Activated effector memory CD4-positive, alpha-beta T cell treated with Interleukin-2 at 50 U/mL for 16 hours (primary cell): Measurements from ENCODE around the gene ZNF415.
"Not testable (repeated sequence)": the region's sequence is repeated elsewhere in the genome, so short reads cannot be mapped to it uniquely, and the experiment has no call there.

Source experiments
- DNase-seq: peaks from one replicate; pipeline ENCODE4 v3.0.0-alpha.2; 2020

The ZNF415 gene

DNA sequence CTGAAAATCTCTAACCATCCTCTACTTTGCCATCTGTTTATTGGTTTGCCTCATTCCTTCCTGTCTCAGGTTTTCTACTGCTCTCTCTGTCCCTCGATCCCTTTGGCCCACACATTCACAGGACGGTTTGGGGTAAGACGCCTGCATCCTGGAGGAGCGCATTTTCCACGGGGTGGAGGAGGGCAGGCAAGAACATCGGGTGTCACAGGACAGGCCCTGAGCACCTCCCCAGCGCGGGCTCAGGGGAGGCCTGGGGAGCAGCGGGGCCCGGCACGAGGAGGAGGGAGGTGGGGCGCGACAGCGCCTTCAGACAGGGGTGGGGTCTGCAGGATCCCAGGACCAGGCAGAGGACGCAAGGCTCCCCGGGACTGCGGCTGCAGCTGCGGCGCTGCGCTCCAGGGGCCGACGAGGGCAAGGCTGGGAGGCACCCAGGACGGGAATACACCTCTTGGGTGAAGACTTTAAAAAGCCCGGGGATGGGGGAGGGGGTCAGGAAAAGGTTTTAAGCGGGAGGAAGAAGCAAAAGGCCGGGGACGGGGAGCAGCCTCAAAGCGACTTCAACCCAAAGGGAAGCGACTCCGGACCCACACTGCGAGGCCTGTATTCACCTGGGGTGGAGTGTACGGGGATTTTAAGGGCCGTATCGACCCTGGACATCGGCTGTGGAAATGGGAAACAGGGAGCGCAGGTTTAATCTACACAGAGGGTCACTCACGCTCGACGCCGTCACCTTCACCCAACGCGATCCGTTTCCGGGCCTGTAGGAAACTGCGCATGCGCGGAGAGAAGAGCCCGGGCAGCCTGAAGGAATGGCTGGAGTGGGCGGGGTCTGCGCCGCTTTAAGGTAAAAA, at the start of gene ZNF415:
TSS of gene ZNF415 (minus strand) at position 770 of the 851 bp plus-strand sequence. CDS start 10,234 bp downstream, outside the sequence.
- no peak for DNase-seq

- DNase-seq: no peak
Measured at GRCh38 chr19:53182202-53182601, 49.5 kb upstream of the ZNF415 start.

- DNase-seq: no peak
Measured at GRCh38 chr19:53177986-53178385, 45.3 kb upstream of the ZNF415 start.

GRCh38 chr19:53172889-53173288, 40.2 kb upstream of the ZNF415 start:
- DNase-seq: no peak

GRCh38 chr19:53165691-53166091, 33.0 kb upstream of the ZNF415 start:
- no peak for DNase-seq

- no peak for DNase-seq
Measured at GRCh38 chr19:53161123-53161522, 28.4 kb upstream of the ZNF415 start.

DNA sequence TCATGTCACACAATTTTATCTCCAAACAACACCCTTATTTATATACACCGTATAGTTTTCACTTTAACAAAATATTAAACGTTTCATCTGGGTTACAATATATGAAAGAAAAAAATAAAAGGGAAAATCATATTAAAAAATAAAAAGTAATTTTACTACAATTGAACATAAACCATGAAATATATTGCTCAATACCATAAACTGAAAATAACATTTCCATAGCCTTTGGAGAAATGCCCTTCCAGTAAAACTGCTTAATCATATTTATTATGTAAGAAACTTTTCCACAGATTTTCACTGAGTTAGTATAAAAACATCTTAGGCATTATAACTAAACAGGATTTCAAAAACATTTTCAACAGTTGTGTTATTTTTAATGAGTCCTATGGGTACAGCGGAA, 27.6 kb upstream of the ZNF415 start:
- DNase-seq: no peak

- DNase-seq: peak; percentile 2
Measured at GRCh38 chr19:53158119-53158656, 25.5 kb upstream of the ZNF415 start.

DNA sequence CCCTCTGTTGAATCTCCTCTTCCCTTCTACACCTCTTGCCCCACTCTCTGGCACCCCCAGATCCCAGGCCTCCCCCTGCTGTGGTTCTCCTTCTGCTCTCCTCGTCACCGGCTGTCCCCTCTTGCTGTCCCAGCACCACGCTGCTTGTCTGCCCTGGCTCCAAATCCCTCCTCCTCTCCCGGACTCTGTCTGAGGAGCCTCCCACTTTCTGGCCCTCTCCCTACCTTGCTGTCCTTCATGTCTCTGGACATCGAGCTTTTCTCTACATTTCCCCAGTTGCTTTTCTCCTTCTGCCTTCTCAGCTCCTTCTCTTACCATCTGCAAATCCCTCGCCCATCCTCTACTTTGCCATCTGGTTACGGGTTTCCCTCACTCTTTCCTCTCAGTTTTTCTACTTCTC, 24.9 kb upstream of the ZNF415 start:
- DNase-seq: no peak

- no peak for DNase-seq
Measured at GRCh38 chr19:53156850-53157249, 24.1 kb upstream of the ZNF415 start.

DNA sequence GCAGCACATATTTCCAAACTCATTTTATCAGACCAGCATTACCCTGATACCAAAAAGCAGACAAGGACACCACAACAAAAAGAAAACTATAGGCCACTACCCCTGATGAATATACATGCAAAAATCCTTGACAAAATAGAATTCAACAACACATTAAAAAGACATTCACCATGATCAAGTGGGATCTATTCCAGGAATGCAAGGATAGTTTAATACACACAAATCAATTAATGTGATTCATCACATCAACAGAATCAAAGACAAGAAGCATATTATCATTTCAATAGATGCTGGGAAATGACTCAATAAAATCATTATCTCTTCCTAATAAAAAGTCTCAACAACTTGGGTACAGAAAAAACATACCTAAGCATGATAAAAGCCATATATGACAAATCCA, 14.9 kb upstream of the ZNF415 start:
- no peak for DNase-seq

DNA sequence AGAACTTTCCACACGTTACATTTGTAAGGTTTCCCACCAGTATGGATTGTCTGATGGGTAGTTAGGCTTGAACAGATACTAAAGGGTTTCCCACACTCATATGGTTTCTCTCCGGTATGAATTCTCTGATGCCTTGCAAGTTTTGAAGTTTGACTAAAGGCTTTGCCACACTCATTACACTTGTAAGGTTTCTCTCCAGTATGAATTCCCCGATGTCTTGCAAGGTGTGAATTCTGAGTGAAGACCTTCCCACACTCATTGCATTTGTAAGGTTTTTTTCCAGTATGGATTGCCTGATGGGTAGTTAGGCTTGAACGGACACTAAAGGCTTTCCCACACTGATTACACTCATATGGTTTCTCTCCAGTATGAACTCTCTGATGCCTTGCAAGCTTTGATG, 7.6 kb upstream of the ZNF415 start:
- DNase-seq: no peak

DNA sequence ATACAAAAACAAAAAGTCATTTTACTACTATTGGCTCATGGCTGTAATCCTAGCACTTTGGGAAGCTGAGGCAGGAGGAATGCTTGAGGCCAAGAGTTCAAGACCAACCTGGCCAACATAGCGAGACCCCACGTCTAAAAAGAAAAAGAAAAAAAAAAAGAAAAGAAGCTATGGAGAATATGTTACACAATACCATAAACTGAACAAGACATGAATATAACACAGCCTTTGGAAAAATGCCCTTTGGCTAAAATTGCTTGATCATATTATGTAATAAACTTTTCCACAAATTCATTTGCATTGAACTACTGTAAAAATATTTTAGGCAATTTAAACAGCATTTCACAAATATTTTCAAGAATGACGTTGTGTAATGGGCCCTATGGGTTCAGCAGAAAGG, 3.7 kb upstream of the ZNF415 start:
- no peak for DNase-seq

DNA sequence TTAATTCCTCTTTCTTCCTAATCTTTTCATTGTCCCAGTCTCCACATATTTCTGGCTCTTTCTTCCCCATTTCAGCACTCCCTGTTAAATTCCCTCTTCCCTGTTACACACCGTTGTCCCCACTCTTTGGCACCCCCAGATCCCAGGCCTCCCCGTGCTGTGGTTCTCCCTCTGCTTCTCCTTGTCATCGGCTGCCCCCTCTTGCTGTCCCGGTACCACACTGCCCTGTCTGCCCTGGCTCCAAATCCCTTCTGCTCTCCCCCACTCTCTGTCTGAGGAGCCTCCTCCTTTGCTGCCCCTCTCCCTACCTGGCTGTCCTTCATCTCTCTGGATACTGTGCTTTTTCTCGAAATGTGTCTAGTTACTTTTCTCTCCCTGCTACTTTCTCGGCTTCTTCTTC, 983 bp downstream of the ZNF415 start:
- DNase-seq: no peak

DNA sequence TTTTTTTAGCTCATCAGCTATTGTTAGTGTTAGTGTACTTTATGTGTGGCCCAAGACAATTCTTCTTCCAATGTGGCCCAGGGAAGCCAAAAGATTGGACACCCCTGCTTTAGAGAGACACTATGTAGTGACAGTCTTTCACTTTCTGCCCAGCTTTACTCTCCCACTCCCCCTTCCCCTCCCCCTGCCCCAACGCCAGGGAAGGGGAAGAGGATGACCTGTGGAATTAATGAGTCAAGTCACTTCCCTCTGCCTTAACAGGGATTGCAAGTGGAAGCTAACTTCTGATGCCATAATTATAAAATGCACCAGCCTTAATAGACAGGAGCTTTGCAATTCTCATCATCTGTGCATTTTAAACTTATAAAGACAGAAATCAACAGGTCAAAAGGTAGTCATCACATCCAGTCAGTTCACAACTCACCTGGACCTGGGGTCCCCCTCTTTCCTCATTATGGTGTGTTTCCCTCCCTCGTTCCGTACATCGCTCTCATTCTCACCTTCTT, 1.6 kb downstream of the ZNF415 start:
- DNase-seq: no peak

DNA sequence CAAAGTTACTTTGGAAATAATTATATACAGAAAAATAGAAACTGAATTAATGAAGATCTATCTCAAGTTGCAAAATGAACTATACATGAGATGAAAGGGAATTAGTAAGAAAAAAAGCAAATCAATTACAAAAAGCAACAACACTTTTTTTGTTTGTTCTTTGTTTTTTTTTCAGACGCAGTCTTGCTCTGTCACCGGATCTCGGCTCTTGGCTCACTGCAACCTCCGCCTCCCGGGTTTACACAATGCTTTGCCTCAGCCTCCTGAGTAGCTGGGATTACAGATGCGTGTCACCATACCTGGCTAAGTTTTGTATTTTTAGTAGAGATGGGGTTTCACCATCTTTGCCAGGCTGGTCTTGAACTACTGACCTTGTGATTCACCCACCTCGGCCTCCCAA, 2.2 kb downstream of the ZNF415 start:
- DNase-seq: no peak

DNA sequence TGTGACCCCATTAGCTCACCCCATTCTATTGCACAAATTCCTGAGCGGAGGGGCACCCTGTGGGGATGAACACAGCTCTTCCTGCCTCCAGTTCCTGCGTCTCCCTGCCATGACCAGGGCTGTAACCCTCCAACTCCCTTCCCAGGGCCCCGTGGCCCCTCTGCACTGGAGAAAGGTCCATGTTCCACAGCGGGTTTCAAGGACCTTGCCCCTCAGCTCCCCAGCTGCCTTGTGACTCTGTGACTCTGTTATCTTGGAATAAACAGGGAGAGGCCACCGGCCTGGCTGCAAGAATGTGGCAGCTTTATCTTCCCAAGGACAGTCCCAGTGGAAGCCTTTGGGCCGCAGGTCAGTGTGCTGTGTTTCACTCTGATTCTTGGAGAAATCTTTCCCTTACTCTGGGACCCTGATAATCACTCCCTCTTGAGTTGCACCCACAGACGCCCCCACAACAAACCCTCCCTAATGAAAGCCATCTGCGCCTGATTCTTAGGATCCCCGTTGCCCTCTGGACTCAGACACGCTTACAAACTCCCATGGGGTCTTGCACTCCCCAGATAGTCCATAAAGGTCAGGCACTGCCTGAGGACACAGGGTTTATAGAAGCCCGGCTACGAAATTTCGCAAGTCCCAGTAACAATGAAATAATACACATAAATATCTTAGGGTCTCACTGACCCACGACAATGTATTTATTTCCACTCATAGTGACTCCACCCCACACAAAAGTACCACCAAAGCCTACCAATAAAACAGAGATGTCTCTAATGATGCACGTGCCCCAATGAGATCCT, 5.8 kb downstream of the ZNF415 start:
- DNase-seq: not testable (repeated sequence)

DNA sequence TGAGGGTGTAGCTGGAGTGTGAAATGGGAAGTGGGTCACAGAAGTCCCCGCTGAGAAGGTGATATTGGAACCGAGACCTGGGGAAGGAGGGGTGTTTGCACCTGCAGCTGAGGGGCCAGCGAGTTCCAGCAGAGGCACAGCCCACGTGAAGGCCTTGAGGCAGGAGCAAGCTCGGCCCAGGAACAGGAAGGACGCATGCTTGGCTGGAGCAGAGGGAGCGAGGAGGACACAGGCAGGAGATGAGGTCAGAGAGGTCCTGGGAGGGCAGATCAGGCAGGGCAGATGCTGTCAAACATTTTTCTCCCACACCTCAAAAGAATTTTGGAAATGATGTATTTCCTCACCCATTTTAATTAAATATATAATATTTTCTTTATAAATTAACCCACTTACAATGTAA, 9.3 kb downstream of the ZNF415 start:
- DNase-seq: no peak

- no peak for DNase-seq
Measured at GRCh38 chr19:53112286-53112685, 20.4 kb downstream of the ZNF415 start.

- DNase-seq: no peak
Measured at GRCh38 chr19:53109527-53109926, 23.2 kb downstream of the ZNF415 start.

DNA sequence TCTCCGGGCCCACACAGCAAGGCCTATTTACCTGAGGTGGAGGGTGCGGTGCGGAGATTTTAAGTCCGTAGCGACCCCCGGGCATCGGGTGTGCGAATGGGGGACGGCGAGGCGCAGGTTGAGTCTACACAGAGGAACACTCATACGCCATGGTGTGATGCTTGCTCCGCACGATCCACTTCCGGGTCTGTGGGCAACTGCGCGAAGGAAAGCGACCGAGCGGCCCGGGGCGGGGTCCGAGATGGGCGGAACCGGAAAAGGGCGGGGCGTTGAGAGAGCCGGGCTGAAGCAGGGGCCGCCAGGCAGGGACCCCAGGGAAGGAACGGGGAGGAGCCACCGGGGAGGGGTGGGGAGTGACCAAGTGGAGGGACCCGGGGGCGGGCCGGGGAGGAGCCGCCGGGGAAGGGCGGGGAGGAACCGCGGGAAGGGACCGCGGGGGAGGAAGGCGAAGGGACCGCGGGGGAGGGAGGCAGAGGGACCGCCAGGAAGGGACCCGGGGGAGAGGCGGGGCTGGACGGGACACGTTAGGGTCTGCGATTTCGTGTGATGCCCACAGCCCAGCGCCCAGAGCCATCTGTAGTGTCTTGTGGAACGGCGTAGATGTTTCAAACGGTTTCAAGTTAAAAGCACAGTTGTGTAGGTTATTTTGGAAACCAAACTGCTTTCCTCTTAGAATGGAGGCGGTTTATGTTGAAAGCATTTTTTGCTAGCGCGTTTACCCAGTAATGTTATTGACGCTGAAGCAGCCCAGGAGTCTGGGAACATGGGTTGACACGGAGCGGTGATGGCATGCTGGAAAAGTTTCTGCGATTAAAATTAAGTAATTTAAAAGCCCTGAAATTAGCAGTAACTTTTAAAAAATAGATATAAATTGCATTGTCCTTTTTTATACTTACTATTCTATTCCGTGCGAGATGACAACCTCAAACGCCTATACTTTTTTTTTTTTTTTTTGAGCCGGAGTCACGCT, 29.2 kb downstream of the ZNF415 start, which contains the start of gene ZNF160:
TSS of gene ZNF160 (minus strand) at position 189 of the 970 bp plus-strand sequence. CDS start 17,146 bp downstream, outside the sequence.
- DNase-seq: peak; percentile 99

GRCh38 chr19:53102756-53103233, 29.9 kb downstream of the ZNF415 start:
- DNase-seq: peak; percentile 16
